ENCODE data around the gene AQP9.

DNA sequence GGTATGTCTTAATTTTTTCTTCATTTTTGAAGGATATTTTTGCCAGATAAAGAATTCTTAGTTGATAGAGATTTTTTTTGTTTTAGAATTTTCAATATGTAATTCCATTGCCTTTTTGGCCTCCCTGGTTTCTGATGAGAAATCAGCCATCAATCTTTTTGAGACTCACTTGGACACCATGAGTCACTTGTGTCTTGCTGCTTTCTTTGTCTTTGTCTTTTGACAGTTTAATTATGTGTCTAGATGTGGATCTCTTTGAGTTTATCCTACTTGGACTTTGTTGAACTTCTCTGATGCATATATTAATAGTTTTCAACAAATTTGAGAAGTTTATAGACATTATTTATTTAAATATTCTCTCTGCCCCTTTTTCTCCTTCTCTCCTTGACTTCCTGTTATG is 34.7 kb upstream of the AQP9 start:
- TF ChIP-seq CTCF (IDR thresholded peaks at IDR 0.05; ENCODE audit: poor library complexity): no peak
- TF ChIP-seq EZH2phosphoT487 (IDR thresholded peaks at IDR 0.05; ENCODE audit: low read depth, severe bottlenecking, unreplicated experiment): no peak
- TF ChIP-seq EZH2 (IDR thresholded peaks at IDR 0.05; ENCODE audit: borderline replicate concordance): no peak

Measured in hepatocyte (in vitro differentiated cells).